Liver (tissue), 3 donors: ENCODE results near the gene TARS3.
A peak's percentile ranks its signal among the peaks of the same experiment; 100 is the strongest.

Source experiments
- ATF3 ChIP-seq: IDR thresholded peaks from 2 replicates; pipeline ENCODE4 v1.6.1; 2016; ENCODE audit warnings: antibody characterized with exemption
- HNF4A ChIP-seq, 2 donors: conservative IDR thresholded peaks; 2 replicates each; pipeline ENCODE4 v1.6.1; 2016; ENCODE audit warnings: antibody characterized with exemption in 2 of 2, mild to moderate bottlenecking in 2 of 2
- RAD21 ChIP-seq, 2 donors: IDR thresholded peaks; 2 replicates each; pipeline ENCODE4 v1.6.1; 2016; ENCODE audit warnings: antibody characterized with exemption in 2 of 2, mild to moderate bottlenecking in 2 of 2
- TF ChIP-seq, protein P1 (sequence below): fragments of 150-350 bp; IDR thresholded peaks from 2 replicates; pipeline ENCODE4 v1.5.1; 2017; ENCODE audit warnings: improper control_type of control experiment, low read depth, low read length; ENCODE audit not compliant: missing input control
- TF ChIP-seq, protein P2 (sequence below): IDR thresholded peaks from 2 replicates; pipeline ENCODE4 v1.6.1; 2016; ENCODE audit warnings: antibody characterized with exemption
- TF ChIP-seq, protein P3 (sequence below): IDR thresholded peaks from 2 replicates; pipeline ENCODE4 v1.6.1; 2016; ENCODE audit warnings: antibody characterized with exemption
- donor health status: healthy.
- donor health status: healthy.

DNA sequence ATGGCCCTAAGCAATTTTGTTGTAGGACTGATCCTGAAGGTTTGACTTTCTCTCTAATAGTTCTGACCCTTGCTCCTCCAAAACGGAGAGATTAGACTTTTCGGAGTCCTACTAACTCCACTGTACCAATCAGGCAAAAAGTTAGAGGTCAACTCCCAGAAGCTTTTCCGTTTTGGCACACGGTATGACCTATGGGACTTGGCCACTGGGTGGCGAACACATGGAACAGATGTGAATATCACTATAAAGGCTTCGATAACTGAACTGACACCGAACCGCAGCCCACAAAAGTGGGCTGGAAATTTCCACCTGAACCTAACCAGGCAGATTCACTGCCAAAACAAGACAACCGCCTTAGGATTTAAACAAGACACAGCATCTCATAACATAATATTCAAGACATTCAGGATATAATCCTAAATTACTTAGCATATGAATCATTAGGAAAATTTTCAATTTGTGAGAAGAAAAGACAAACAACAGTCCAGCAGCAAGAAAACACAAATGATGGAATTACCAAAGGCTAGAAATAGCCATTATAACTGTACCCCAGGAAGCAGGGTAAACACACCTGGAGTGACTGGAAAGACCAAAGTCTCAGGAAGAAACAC lies 59.9 kb downstream of the TARS3 start:
- TF ChIP-seq, protein P1, sequence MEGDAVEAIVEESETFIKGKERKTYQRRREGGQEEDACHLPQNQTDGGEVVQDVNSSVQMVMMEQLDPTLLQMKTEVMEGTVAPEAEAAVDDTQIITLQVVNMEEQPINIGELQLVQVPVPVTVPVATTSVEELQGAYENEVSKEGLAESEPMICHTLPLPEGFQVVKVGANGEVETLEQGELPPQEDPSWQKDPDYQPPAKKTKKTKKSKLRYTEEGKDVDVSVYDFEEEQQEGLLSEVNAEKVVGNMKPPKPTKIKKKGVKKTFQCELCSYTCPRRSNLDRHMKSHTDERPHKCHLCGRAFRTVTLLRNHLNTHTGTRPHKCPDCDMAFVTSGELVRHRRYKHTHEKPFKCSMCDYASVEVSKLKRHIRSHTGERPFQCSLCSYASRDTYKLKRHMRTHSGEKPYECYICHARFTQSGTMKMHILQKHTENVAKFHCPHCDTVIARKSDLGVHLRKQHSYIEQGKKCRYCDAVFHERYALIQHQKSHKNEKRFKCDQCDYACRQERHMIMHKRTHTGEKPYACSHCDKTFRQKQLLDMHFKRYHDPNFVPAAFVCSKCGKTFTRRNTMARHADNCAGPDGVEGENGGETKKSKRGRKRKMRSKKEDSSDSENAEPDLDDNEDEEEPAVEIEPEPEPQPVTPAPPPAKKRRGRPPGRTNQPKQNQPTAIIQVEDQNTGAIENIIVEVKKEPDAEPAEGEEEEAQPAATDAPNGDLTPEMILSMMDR, result no peak
- TF ChIP-seq RAD21 (IDR thresholded peaks at IDR 0.05) (peak in 1 of 2 donors; percentile 9), HNF4A (conservative IDR thresholded peaks at IDR 0.05) (peak in 1 of 2 donors; percentile 11), ATF3 (no peak)
- TF ChIP-seq, protein P2, sequence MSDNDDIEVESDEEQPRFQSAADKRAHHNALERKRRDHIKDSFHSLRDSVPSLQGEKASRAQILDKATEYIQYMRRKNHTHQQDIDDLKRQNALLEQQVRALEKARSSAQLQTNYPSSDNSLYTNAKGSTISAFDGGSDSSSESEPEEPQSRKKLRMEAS, result no peak
- TF ChIP-seq, protein P3, sequence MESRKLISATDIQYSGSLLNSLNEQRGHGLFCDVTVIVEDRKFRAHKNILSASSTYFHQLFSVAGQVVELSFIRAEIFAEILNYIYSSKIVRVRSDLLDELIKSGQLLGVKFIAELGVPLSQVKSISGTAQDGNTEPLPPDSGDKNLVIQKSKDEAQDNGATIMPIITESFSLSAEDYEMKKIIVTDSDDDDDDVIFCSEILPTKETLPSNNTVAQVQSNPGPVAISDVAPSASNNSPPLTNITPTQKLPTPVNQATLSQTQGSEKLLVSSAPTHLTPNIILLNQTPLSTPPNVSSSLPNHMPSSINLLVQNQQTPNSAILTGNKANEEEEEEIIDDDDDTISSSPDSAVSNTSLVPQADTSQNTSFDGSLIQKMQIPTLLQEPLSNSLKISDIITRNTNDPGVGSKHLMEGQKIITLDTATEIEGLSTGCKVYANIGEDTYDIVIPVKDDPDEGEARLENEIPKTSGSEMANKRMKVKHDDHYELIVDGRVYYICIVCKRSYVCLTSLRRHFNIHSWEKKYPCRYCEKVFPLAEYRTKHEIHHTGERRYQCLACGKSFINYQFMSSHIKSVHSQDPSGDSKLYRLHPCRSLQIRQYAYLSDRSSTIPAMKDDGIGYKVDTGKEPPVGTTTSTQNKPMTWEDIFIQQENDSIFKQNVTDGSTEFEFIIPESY, result no peak
